ENCODE measurements around the gene LGR4.

DNA sequence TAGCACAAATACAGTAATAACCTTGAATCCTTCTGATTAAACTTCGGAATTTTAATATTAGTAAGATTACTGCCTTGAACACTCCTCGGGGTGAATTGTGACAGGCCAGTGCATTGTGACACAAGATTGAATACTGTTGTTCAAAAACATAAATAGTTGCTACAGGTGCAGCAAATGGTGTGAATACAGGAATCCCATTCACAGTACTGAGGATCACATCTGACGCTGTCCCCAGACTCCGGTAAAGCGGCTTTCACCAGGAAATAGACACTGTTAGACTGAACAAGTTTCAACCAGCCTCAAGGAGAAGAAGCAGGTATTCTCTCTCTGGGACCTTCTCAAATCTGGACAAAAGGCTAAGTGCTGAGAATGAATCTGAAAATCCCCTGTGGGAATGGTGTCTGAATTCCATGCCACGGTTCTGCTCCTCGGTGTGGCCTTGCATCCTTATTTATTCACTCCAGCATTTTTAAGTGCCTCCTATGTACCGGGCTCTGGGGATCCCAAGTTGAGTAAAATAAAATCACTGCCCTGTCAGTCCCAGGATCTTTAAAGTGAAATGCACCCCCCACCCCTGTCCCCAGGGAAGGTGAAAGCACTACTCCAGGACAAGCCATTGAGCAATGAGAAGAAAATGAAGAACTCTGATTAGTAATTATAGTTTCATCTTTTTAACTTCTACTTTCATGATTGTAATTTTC, 3.4 kb downstream of the LGR4 start:
- TF ChIP-seq YY1 (IDR thresholded peaks at IDR 0.05; ENCODE audit: insufficient read depth, insufficient read length) = no peak
- no peak for TF ChIP-seq ZNF274 (IDR thresholded peaks at IDR 0.05; ENCODE audit: low read depth, low read length)
- TF ChIP-seq SUZ12 (IDR thresholded peaks at IDR 0.05; ENCODE audit: extremely low read depth, insufficient read depth, insufficient read length) = no peak
